Measurements from ENCODE around the gene FOXJ3. TPM values are rescaled to one million over a fixed set of nuclear protein-coding genes. Genes with fewer than 3 reads are reported as not detected.

FOXJ3 gene
- total RNA-seq, 1 experiment from 2014 or later: 51.1 TPM

DNA sequence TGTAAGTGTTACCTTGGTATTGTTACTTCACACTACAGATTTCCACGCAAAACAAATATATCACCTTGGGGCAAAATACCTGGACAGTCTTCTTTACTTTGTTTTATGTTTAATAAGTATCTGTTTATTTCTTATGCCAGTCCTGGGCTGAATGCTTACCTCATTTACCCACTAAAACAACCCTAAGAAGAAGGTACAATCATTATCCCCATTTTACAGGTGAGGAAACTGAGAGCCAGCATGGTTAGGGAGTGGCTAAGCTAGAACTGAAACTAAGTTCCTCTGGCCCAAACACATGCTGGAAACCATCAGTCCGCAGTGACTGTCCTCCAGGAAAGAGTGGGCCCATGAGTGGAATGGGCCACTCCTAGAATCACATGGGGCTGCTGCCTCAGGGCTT, 194.8 kb downstream of the FOXJ3 start:
- no peaks in the 10 kb centered on the region for H3K9me2 ChIP-seq (ENCODE audit: insufficient read depth)
- ChIA-PET POLR2A (no interaction called here), RAD21 (ENCODE audit: low non-redundant PET in 1 of 2, low total read pairs in 2 of 2, uncharacterized antibody in 2 of 2, unreplicated experiment in 2 of 2) (no interaction called here), CTCF (no interaction called here)
- H3K4me3 ChIP-seq (replicated peaks in 1 of 2; ENCODE audit: low read depth in 1 of 2, low read length in 2 of 2): no peak overlapping the region
- no peak overlapping the region for H2AFZ ChIP-seq (ENCODE audit: low read depth, low read length, poor library complexity, severe bottlenecking)
- no peaks in the 10 kb centered on the region for H3K9me3 ChIP-seq (ENCODE audit: control insufficient read depth in 1 of 2, insufficient read depth in 1 of 2, low read depth in 1 of 2, low read length in 2 of 2)
- H3K79me2 ChIP-seq (ENCODE audit: insufficient read depth, low read length): no peaks in the 10 kb centered on the region
- BruUV-seq (replicated peaks): no TSS peak
- no peaks in the 10 kb centered on the region for H4K20me1 ChIP-seq (ENCODE audit: insufficient read depth)
- no peak for DNase-seq (ENCODE audit: low read depth, low spot score)
- H3K36me3 ChIP-seq (ENCODE audit: control insufficient read depth in 1 of 2, insufficient read depth in 2 of 2, low read length in 2 of 2): no peaks in the 10 kb centered on the region
- H3K9ac ChIP-seq (ENCODE audit: low read length): no peak overlapping the region
- H3K4me2 ChIP-seq (ENCODE audit: low read length): no peak overlapping the region
- intact Hi-C loops (cut with micrococcal nuclease): loop anchor here (10.0 kb wide), 1 partner anchor 565 kb away; no protein-coding TSS in a partner anchor
- ATAC-seq: no peak
- H3K4me1 ChIP-seq (ENCODE audit: control insufficient read depth in 1 of 2, insufficient read depth in 2 of 2, low read length in 2 of 2): no peaks in the 10 kb centered on the region
- TF ChIP-seq ZFX (IDR thresholded peaks at IDR 0.05) (no peak), ZBTB33 (IDR thresholded peaks at IDR 0.05; ENCODE audit: extremely low read depth, insufficient replicate concordance, low read length) (no peak), CBX3 (IDR thresholded peaks at IDR 0.05; ENCODE audit: low read depth) (no peak), ZNF274 (IDR thresholded peaks at IDR 0.05; ENCODE audit: low read depth, low read length) (no peak), SP1 (IDR thresholded peaks at IDR 0.05; ENCODE audit: low read depth) (no peak), CTCF (IDR thresholded peaks at IDR 0.05 in 2 of 3, conservative IDR thresholded peaks at IDR 0.05 in 1 of 3; ENCODE audit: borderline replicate concordance in 1 of 3, insufficient read depth in 1 of 3, low read depth in 2 of 3, low read length in 2 of 3) (no peak), EGR1 (IDR thresholded peaks at IDR 0.05; ENCODE audit: low read depth) (no peak), EZH2 (IDR thresholded peaks at IDR 0.05) (no peak), TCF7L2 (IDR thresholded peaks at IDR 0.05; ENCODE audit: borderline replicate concordance, extremely low read depth, insufficient read depth, insufficient read length) (no peak), ELF1 (IDR thresholded peaks at IDR 0.05; ENCODE audit: borderline replicate concordance, low read depth) (no peak), RAD21 (IDR thresholded peaks at IDR 0.05; ENCODE audit: low read depth) (no peak), SIN3A (IDR thresholded peaks at IDR 0.05; ENCODE audit: low read depth) (no peak), YY1 (IDR thresholded peaks at IDR 0.05; ENCODE audit: extremely low read depth, insufficient replicate concordance, low read depth, low read length) (no peak)
- TF ChIP-seq, protein P1, sequence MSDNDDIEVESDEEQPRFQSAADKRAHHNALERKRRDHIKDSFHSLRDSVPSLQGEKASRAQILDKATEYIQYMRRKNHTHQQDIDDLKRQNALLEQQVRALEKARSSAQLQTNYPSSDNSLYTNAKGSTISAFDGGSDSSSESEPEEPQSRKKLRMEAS (IDR thresholded peaks at IDR 0.05): no peak
- TF ChIP-seq, protein P2, sequence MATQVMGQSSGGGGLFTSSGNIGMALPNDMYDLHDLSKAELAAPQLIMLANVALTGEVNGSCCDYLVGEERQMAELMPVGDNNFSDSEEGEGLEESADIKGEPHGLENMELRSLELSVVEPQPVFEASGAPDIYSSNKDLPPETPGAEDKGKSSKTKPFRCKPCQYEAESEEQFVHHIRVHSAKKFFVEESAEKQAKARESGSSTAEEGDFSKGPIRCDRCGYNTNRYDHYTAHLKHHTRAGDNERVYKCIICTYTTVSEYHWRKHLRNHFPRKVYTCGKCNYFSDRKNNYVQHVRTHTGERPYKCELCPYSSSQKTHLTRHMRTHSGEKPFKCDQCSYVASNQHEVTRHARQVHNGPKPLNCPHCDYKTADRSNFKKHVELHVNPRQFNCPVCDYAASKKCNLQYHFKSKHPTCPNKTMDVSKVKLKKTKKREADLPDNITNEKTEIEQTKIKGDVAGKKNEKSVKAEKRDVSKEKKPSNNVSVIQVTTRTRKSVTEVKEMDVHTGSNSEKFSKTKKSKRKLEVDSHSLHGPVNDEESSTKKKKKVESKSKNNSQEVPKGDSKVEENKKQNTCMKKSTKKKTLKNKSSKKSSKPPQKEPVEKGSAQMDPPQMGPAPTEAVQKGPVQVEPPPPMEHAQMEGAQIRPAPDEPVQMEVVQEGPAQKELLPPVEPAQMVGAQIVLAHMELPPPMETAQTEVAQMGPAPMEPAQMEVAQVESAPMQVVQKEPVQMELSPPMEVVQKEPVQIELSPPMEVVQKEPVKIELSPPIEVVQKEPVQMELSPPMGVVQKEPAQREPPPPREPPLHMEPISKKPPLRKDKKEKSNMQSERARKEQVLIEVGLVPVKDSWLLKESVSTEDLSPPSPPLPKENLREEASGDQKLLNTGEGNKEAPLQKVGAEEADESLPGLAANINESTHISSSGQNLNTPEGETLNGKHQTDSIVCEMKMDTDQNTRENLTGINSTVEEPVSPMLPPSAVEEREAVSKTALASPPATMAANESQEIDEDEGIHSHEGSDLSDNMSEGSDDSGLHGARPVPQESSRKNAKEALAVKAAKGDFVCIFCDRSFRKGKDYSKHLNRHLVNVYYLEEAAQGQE (IDR thresholded peaks at IDR 0.05; ENCODE audit: low read depth): no peak
- no peaks in the 10 kb centered on the region for H3K27me3 ChIP-seq (ENCODE audit: insufficient read depth, low read length)
- no peak overlapping the region for H3K27ac ChIP-seq (ENCODE audit: low read depth, low read length)
